T-cell (primary cell): ENCODE measurements around the gene ARHGAP5. TPM values are rescaled to one million over a fixed set of nuclear protein-coding genes. Genes with fewer than 3 reads are reported as not detected.

Experiments used
- ATAC-seq, 4 experiments: fragments of 200-7000 bp in 3 of 4; fragments of 150-1000 bp in 1 of 4; cut with Tn5 transposase; replicated peaks in 1 of 4; 1 replicate in 3 of 4; 2 replicates in 1 of 4; pipeline ENCODE4 v1.10.0; 2021; ENCODE audit warnings: moderate library complexity in 3 of 4, mild to moderate bottlenecking in 2 of 4, moderate number of reproducible peaks in 1 of 4
- CTCF ChIA-PET, 2 donors: fragments of 300-600 bp; sonication (Branson Sonifier 250); formaldehyde crosslinking; loops; one replicate each; lab custom pipeline; 2022; ENCODE audit warnings: antibody characterized with exemption in 2 of 2; lab: Charles Lee
- POLR2A ChIA-PET, 2 donors: fragments of 300-600 bp; sonication (Branson Sonifier 250); formaldehyde crosslinking; loops; one replicate each; lab custom pipeline; 2022; ENCODE audit warnings: antibody characterized with exemption in 2 of 2; lab: Charles Lee
- DNase-seq, 35 experiments: peaks; one replicate each; pipeline versions ENCODE4 v3.0.0 to v3.0.0-alpha.2; 2013 to 2023
- H3K27ac ChIP-seq: one replicate; pipeline ENCODE4 v1.5.1; 2013; ENCODE audit warnings: low read length
- H3K27me3 ChIP-seq, 2 experiments: replicated peaks in 1 of 2; 1 replicate in 1 of 2; 2 replicates in 1 of 2; pipeline versions ENCODE4 v1.6.1 to v1.7.0; 2013; ENCODE audit warnings: low read length in 1 of 2, mixed read lengths in 1 of 2; ENCODE audit not compliant: control insufficient read depth in 2 of 2, insufficient read depth in 2 of 2; ENCODE audit errors: extremely low read depth in 1 of 2
- H3K36me3 ChIP-seq, 2 donors: 1 replicate in 1 of 2; 2 replicates in 1 of 2; pipeline versions ENCODE4 v1.6.1 to v1.7.0; 2013; ENCODE audit warnings: low read length in 1 of 2; ENCODE audit not compliant: control insufficient read depth in 2 of 2, insufficient read depth in 1 of 2; ENCODE audit errors: extremely low read depth in 1 of 2
- H3K4me1 ChIP-seq, 2 experiments: 1 replicate in 1 of 2; 2 replicates in 1 of 2; pipeline versions ENCODE4 v1.6.1 to v1.7.0; 2013; ENCODE audit warnings: low read length in 2 of 2, mixed read lengths in 1 of 2; ENCODE audit not compliant: insufficient read depth in 2 of 2, control insufficient read depth in 1 of 2; ENCODE audit errors: extremely low read depth in 1 of 2
- H3K4me3 ChIP-seq, 2 donors: 1 replicate in 1 of 2; 2 replicates in 1 of 2; pipeline versions ENCODE4 v1.5.1 to v1.7.0; 2013; ENCODE audit warnings: mild to moderate bottlenecking in 2 of 2, low read length in 1 of 2, moderate library complexity in 1 of 2; ENCODE audit not compliant: control insufficient read depth in 1 of 2; ENCODE audit errors: extremely low read depth in 1 of 2
- H3K9me3 ChIP-seq: 2 replicates; pipeline ENCODE4 v1.7.0; 2013
- H3K27ac Mint-ChIP-seq, 2 donors: one replicate each; pipeline ENCODE4 v1.8.0; 2020 to 2021; ENCODE audit warnings: mild to moderate bottlenecking in 2 of 2, mixed read lengths in 2 of 2
- H3K27me3 Mint-ChIP-seq, 2 donors: one replicate each; pipeline ENCODE4 v1.8.0; 2021 to 2022; ENCODE audit warnings: mixed read lengths in 2 of 2
- H3K36me3 Mint-ChIP-seq: one replicate; pipeline ENCODE4 v1.8.0; 2021; ENCODE audit warnings: mixed read lengths
- H3K4me1 Mint-ChIP-seq, 3 donors: one replicate each; pipeline ENCODE4 v1.8.0; 2020 to 2022; ENCODE audit warnings: mixed read lengths in 3 of 3, mild to moderate bottlenecking in 1 of 3
- H3K4me3 Mint-ChIP-seq, 3 donors: one replicate each; pipeline ENCODE4 v1.8.0; 2020 to 2022; ENCODE audit warnings: mild to moderate bottlenecking in 3 of 3, mixed read lengths in 3 of 3, moderate library complexity in 3 of 3
- H3K9me3 Mint-ChIP-seq, 3 donors: one replicate each; pipeline ENCODE4 v1.8.0; 2020 to 2022; ENCODE audit warnings: mixed read lengths in 3 of 3
- WGBS: methylation state at CpG from one replicate; pipeline ENCODE4 v1.1.5; 2013; ENCODE audit warnings: missing lambda C conversion rate; ENCODE audit not compliant: insufficient coverage; 5-methylcytosine and 5-hydroxymethylcytosine counted together
- total RNA-seq, 35 experiments: library from RNA in 6 of 35; stranded (reverse) in 6 of 35; fragments of 120-200 nt in 1 of 35; gene quantifications; one replicate each; pipeline versions ENCODE4 v1.2.1 to v1.2.4 and lab custom pipeline; 2013 to 2026

Gene ARHGAP5
- total RNA-seq, 5 donors from 2014 or later (not counting 1 experiment from before 2014, with no cell fraction given) = 43.1 to 69.3 (median 60.9) TPM

- Histone ChIP-seq H3K9me3 (no peaks in the 10 kb centered on the region), H3K4me1 (peaks cover 10 to 25% of the 10 kb centered on the region in 2 experiments), H3K27ac (peak overlapping the region; percentile 96), H3K27me3 (peaks cover 0 to 3% of the 10 kb centered on the region in 2 experiments), H3K36me3 (no peaks in the 10 kb centered on the region), H3K4me3 (peak overlapping the region; percentile 85 to 98)
- Mint-ChIP-seq H3K9me3 (no peaks in the 10 kb centered on the region), H3K27me3 (no peaks in the 10 kb centered on the region), H3K4me1 (peaks cover 29 to 45% (median 38%) of the 10 kb centered on the region in 3 donors), H3K4me3 (peak overlapping the region; percentile 86 to 93 (median 86)), H3K36me3 (no peaks in the 10 kb centered on the region), H3K27ac (peak overlapping the region; percentile 99 to 100)
- CTCF ChIA-PET = no interaction called here
- WGBS = under 1% methylated on average over 46 of the region's 46 CpGs
- POLR2A ChIA-PET = no interaction called here
- peak; percentile 31 to 59 (median 52) for ATAC-seq
- DNase-seq = peak; percentile 9 to 77 (median 48)
These were observed 124.2 kb downstream of the ARHGAP5 start for GRCh38 chr14:32201193-32201815.

- Histone ChIP-seq H3K27ac (peak within 1 kb of the TSS; percentile 96), H3K27me3 (peaks cover 0 to 3% of the 10 kb centered on the region in 2 experiments), H3K9me3 (no peaks in the 10 kb centered on the region), H3K4me1 (peaks cover 10 to 25% of the 10 kb centered on the region in 2 experiments), H3K36me3 (no peaks in the 10 kb centered on the region), H3K4me3 (peak within 1 kb of the TSS; percentile 85 to 98)
- H3K9me3 Mint-ChIP-seq = no peaks in the 10 kb centered on the region
- DNase-seq (peak in 28 of 35 experiments; percentile 5 to 67 (median 32)), ATAC-seq (peak in 3 of 4 experiments; percentile 1 to 23 (median 3))
- ChIA-PET CTCF (interaction anchor here in 1 of 2 donors (1.6 kb wide), 1 partner anchor 53 kb away, joined by 3 read pairs; no protein-coding TSS in a partner anchor), POLR2A (no interaction called here)
- H3K4me3 Mint-ChIP-seq = peak within 1 kb of the TSS; percentile 86 to 93 (median 86)
- H3K36me3 Mint-ChIP-seq = no peaks in the 10 kb centered on the region
- peaks cover 29 to 50% (median 38%) of the 10 kb centered on the region in 3 donors for H3K4me1 Mint-ChIP-seq
- WGBS = 2% methylated on average over 37 of the region's 40 CpGs
- H3K27me3 Mint-ChIP-seq = no peaks in the 10 kb centered on the region
- peak within 1 kb of the TSS; percentile 99 to 100 for H3K27ac Mint-ChIP-seq
These were observed 124.8 kb downstream of the ARHGAP5 start, which contains the start of gene RNU6-7 for GRCh38 chr14:32201816-32202490. Gene RNU6-7 (plus strand): TSS chr14:32202045.

- peak overlapping the region; percentile 86 to 93 (median 86) for H3K4me3 Mint-ChIP-seq
- H3K27ac ChIP-seq = peak overlapping the region; percentile 96
- H3K9me3 ChIP-seq = no peaks in the 10 kb centered on the region
- H3K27me3 ChIP-seq = peaks cover 0 to 3% of the 10 kb centered on the region in 2 experiments
- no peaks in the 10 kb centered on the region for H3K36me3 Mint-ChIP-seq
- H3K4me3 ChIP-seq = peak overlapping the region; percentile 85 to 98
- ChIA-PET CTCF (interaction anchor here in 1 of 2 donors (1.6 kb wide), 1 partner anchor 52 kb away, joined by 3 read pairs; no protein-coding TSS in a partner anchor), POLR2A (interaction anchor here in 1 of 2 donors (0.6 kb wide), 1 partner anchor 638 kb away, joined by 7 read pairs; no protein-coding TSS in a partner anchor)
- WGBS = 4% methylated on average over 7 of the region's 8 CpGs
- peaks cover 29 to 50% (median 38%) of the 10 kb centered on the region in 3 donors for H3K4me1 Mint-ChIP-seq
- H3K36me3 ChIP-seq = no peaks in the 10 kb centered on the region
- H3K9me3 Mint-ChIP-seq = no peaks in the 10 kb centered on the region
- H3K4me1 ChIP-seq = peaks cover 10 to 25% of the 10 kb centered on the region in 2 experiments
- H3K27me3 Mint-ChIP-seq = no peaks in the 10 kb centered on the region
- ATAC-seq (no peak), DNase-seq (peak in 6 of 35 experiments; percentile 0 to 40 (median 2))
- peak overlapping the region; percentile 99 to 100 for H3K27ac Mint-ChIP-seq
These were observed 125.4 kb downstream of the ARHGAP5 start for GRCh38 chr14:32202491-32202997.

- Mint-ChIP-seq H3K9me3 (no peaks in the 10 kb centered on the region), H3K36me3 (no peaks in the 10 kb centered on the region), H3K4me1 (peaks cover 29 to 50% (median 38%) of the 10 kb centered on the region in 3 donors), H3K27me3 (no peaks in the 10 kb centered on the region), H3K4me3 (peak within 1 kb of the TSS; percentile 86 to 93 (median 86)), H3K27ac (peak within 1 kb of the TSS; percentile 99 to 100)
- ChIA-PET POLR2A (interaction anchor here in 1 of 2 donors (0.6 to 1.0 kb wide), 2 partner anchors 639 to 783 kb away, joined by 3 to 7 read pairs; partner anchors contain the start of gene HEATR5A), CTCF (interaction anchor here in 1 of 2 donors (0.6 to 1.6 kb wide), 5 partner anchors 52 to 1177 kb away, joined by 3 read pairs; no protein-coding TSS in a partner anchor)
- no peaks in the 10 kb centered on the region for H3K36me3 ChIP-seq
- DNase-seq (peak; percentile 63 to 89 (median 82)), ATAC-seq (peak; percentile 82 to 91 (median 85))
- H3K27me3 ChIP-seq = peaks cover 0 to 4% of the 10 kb centered on the region in 2 experiments
- H3K27ac ChIP-seq = peak within 1 kb of the TSS; percentile 96
- peak within 1 kb of the TSS; percentile 85 to 98 for H3K4me3 ChIP-seq
- WGBS = under 1% methylated on average over 49 of the region's 57 CpGs
- H3K4me1 ChIP-seq = peaks cover 10 to 25% of the 10 kb centered on the region in 2 experiments
- no peaks in the 10 kb centered on the region for H3K9me3 ChIP-seq
These were observed 126.1 kb downstream of the ARHGAP5 start, which contains the start of gene RNU6-8 for GRCh38 chr14:32202998-32203882. Gene RNU6-8 (minus strand): TSS chr14:32203269.

GRCh38 chr14:32203928-32204357 is 126.8 kb downstream of the ARHGAP5 start:
- ChIA-PET POLR2A (interaction anchor here in 1 of 2 donors (1.0 kb wide), 1 partner anchor 784 kb away, joined by 3 read pairs; the partner anchor contains the start of gene HEATR5A), CTCF (interaction anchor here in 1 of 2 donors (0.6 to 1.6 kb wide), 5 partner anchors 51 to 1177 kb away, joined by 3 read pairs; no protein-coding TSS in a partner anchor)
- WGBS = 0% methylated on average over 7 of the region's 14 CpGs

More at GRCh38 chr14:32203928-32204357, 126.8 kb downstream of the ARHGAP5 start:
- Histone ChIP-seq H3K36me3 (no peaks in the 10 kb centered on the region), H3K4me3 (peak overlapping the region; percentile 85 to 98), H3K27me3 (peaks cover 0 to 2% of the 10 kb centered on the region in 2 experiments), H3K4me1 (peaks cover 10 to 25% of the 10 kb centered on the region in 2 experiments), H3K9me3 (no peaks in the 10 kb centered on the region), H3K27ac (peak overlapping the region; percentile 96)
- Mint-ChIP-seq H3K27me3 (peaks cover 0 to 1% of the 10 kb centered on the region in 2 donors), H3K36me3 (no peaks in the 10 kb centered on the region), H3K4me3 (peak overlapping the region; percentile 86 to 93 (median 86)), H3K27ac (peak overlapping the region; percentile 84 to 99), H3K9me3 (no peaks in the 10 kb centered on the region), H3K4me1 (peaks cover 29 to 50% (median 38%) of the 10 kb centered on the region in 3 donors)
- DNase-seq = peak in 14 of 35 experiments; percentile 1 to 41 (median 13)
- no peak for ATAC-seq
